Measurements from ENCODE around the gene REG1A. TPM values are rescaled to one million over a fixed set of nuclear protein-coding genes. Genes with fewer than 3 reads are reported as not detected.

REG1A gene
- total RNA-seq, 1 experiment from 2014 or later, result 4.8 TPM

GRCh38 chr2:79085382-79085781 lies 34.9 kb upstream of the REG1A start:
- TF ChIP-seq, protein P1, sequence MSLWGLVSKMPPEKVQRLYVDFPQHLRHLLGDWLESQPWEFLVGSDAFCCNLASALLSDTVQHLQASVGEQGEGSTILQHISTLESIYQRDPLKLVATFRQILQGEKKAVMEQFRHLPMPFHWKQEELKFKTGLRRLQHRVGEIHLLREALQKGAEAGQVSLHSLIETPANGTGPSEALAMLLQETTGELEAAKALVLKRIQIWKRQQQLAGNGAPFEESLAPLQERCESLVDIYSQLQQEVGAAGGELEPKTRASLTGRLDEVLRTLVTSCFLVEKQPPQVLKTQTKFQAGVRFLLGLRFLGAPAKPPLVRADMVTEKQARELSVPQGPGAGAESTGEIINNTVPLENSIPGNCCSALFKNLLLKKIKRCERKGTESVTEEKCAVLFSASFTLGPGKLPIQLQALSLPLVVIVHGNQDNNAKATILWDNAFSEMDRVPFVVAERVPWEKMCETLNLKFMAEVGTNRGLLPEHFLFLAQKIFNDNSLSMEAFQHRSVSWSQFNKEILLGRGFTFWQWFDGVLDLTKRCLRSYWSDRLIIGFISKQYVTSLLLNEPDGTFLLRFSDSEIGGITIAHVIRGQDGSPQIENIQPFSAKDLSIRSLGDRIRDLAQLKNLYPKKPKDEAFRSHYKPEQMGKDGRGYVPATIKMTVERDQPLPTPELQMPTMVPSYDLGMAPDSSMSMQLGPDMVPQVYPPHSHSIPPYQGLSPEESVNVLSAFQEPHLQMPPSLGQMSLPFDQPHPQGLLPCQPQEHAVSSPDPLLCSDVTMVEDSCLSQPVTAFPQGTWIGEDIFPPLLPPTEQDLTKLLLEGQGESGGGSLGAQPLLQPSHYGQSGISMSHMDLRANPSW (CRISPR knock-in tag; conservative IDR thresholded peaks at IDR 0.05; ENCODE audit: low read depth), result no peak
- TF ChIP-seq NR3C1 (CRISPR knock-in tag; conservative IDR thresholded peaks at IDR 0.05; ENCODE audit: low read depth) (no peak), FOXP1 (CRISPR knock-in tag; IDR thresholded peaks at IDR 0.05; ENCODE audit: borderline replicate concordance) (no peak), MYBL2 (CRISPR knock-in tag; IDR thresholded peaks at IDR 0.05) (no peak), CDX4 (CRISPR knock-in tag; IDR thresholded peaks at IDR 0.05; ENCODE audit: borderline replicate concordance) (no peak), FOXK1 (CRISPR knock-in tag; IDR thresholded peaks at IDR 0.05) (no peak), CBFB (CRISPR knock-in tag; IDR thresholded peaks at IDR 0.05; ENCODE audit: low read depth) (no peak), MXD4 (CRISPR knock-in tag; IDR thresholded peaks at IDR 0.05; ENCODE audit: borderline replicate concordance) (no peak), NR2C2 (CRISPR knock-in tag; IDR thresholded peaks at IDR 0.05) (no peak), ATF1 (CRISPR knock-in tag; IDR thresholded peaks at IDR 0.05) (no peak), ZBTB43 (CRISPR knock-in tag; IDR thresholded peaks at IDR 0.05) (no peak), TCF7 (CRISPR knock-in tag; IDR thresholded peaks at IDR 0.05; ENCODE audit: low read depth) (no peak), ZNF416 (CRISPR knock-in tag; IDR thresholded peaks at IDR 0.05) (no peak), EMX1 (CRISPR knock-in tag; IDR thresholded peaks at IDR 0.05) (no peak)
- TF ChIP-seq, protein P2, sequence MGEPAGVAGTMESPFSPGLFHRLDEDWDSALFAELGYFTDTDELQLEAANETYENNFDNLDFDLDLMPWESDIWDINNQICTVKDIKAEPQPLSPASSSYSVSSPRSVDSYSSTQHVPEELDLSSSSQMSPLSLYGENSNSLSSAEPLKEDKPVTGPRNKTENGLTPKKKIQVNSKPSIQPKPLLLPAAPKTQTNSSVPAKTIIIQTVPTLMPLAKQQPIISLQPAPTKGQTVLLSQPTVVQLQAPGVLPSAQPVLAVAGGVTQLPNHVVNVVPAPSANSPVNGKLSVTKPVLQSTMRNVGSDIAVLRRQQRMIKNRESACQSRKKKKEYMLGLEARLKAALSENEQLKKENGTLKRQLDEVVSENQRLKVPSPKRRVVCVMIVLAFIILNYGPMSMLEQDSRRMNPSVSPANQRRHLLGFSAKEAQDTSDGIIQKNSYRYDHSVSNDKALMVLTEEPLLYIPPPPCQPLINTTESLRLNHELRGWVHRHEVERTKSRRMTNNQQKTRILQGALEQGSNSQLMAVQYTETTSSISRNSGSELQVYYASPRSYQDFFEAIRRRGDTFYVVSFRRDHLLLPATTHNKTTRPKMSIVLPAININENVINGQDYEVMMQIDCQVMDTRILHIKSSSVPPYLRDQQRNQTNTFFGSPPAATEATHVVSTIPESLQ (CRISPR knock-in tag; IDR thresholded peaks at IDR 0.05), result no peak
- TF ChIP-seq, protein P3, sequence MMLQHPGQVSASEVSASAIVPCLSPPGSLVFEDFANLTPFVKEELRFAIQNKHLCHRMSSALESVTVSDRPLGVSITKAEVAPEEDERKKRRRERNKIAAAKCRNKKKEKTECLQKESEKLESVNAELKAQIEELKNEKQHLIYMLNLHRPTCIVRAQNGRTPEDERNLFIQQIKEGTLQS (CRISPR knock-in tag; conservative IDR thresholded peaks at IDR 0.05), result no peak
- Mint-ChIP-seq H3K27me3 (ENCODE audit: low read depth) (no peaks in the 10 kb centered on the region; the same call in 1 of the 2 replicates), H3K9me3 (peaks cover 10% of the 10 kb centered on the region; the same call in 1 of the 2 replicates), H3K4me1 (peaks cover 12% of the 10 kb centered on the region), H3K4me3 (no peak overlapping the region), H3K27ac (no peak overlapping the region), H3K36me3 (peaks cover 2% of the 10 kb centered on the region; the same call in 1 of the 2 replicates)
- POLR2A ChIA-PET, result no interaction called here
- CTCF ChIA-PET, result no interaction called here
- ATAC-seq (no peak), DNase-seq (ENCODE audit: low spot score) (no peak)

DNA sequence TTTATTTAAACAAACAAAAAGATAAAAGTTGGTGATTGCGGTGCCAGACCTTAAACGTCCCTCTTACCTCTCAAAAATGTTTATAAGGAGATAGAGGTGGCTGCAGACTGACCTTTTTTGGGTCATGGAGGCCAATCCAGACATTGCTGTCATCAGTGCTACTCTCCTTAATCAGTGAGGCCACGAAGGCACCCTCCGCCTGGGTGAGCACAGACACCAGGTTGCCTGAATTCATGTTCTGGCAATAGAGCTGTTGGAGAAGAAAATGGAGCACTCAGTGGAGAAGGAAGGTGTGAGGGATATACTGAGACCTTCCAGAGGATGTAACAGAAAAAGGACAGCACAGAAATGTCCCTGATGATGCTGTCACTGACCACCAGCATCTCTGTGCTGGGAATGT lies 34.0 kb upstream of the REG1A start:
- CTCF ChIA-PET, result no interaction called here
- H3K36me3 Mint-ChIP-seq, result peaks cover 2% of the 10 kb centered on the region; the same call in 1 of the 2 replicates
- POLR2A ChIA-PET, result no interaction called here
- TF ChIP-seq ZNF416 (CRISPR knock-in tag; IDR thresholded peaks at IDR 0.05) (no peak), NFYB (CRISPR knock-in tag; conservative IDR thresholded peaks at IDR 0.05; ENCODE audit: low read depth) (no peak), RELA (CRISPR knock-in tag; IDR thresholded peaks at IDR 0.05; ENCODE audit: borderline replicate concordance) (no peak)
- ATAC-seq (no peak), DNase-seq (ENCODE audit: low spot score) (no peak)
- no peak overlapping the region for H3K27ac Mint-ChIP-seq
- no peak overlapping the region for H3K4me3 Mint-ChIP-seq
- peaks cover 10% of the 10 kb centered on the region; the same call in 1 of the 2 replicates for H3K9me3 Mint-ChIP-seq
- peaks cover 12% of the 10 kb centered on the region for H3K4me1 Mint-ChIP-seq
- no peaks in the 10 kb centered on the region; the same call in 1 of the 2 replicates for H3K27me3 Mint-ChIP-seq (ENCODE audit: low read depth)
